HG02981 (cell line): ENCODE measurements around the gene ZNF587.
"Not testable (repeated sequence)": the region's sequence is repeated elsewhere in the genome, so short reads cannot be mapped to it uniquely, and the experiment has no call there.

Experiments used
- ATAC-seq: cut with Tn5 transposase; IDR thresholded peaks from one replicate; pipeline ENCODE4 v1.9.1; 2021; ENCODE audit warnings: mild to moderate bottlenecking, moderate library complexity; ENCODE audit not compliant: unreplicated experiment

The ZNF587 gene

DNA sequence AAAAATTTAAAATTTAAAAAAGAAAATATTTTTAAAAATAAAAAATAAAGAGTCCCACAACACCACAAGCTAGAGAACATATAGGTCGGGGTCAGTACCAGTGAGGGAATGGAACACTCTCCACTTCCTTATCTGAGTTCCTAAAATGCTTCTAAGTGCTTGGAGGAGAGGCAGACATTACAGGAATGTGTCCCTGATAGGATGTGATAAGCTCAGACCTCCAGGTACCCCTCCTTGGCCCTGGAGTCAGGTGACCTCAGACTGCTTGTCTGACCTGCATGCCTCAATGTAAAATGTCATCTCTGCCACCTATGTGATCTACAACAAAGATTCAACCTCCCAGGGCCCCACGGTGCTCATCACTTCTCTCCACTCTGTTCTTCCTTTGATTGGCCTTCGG is 36.4 kb downstream of the ZNF587 start:
- no peak for ATAC-seq

DNA sequence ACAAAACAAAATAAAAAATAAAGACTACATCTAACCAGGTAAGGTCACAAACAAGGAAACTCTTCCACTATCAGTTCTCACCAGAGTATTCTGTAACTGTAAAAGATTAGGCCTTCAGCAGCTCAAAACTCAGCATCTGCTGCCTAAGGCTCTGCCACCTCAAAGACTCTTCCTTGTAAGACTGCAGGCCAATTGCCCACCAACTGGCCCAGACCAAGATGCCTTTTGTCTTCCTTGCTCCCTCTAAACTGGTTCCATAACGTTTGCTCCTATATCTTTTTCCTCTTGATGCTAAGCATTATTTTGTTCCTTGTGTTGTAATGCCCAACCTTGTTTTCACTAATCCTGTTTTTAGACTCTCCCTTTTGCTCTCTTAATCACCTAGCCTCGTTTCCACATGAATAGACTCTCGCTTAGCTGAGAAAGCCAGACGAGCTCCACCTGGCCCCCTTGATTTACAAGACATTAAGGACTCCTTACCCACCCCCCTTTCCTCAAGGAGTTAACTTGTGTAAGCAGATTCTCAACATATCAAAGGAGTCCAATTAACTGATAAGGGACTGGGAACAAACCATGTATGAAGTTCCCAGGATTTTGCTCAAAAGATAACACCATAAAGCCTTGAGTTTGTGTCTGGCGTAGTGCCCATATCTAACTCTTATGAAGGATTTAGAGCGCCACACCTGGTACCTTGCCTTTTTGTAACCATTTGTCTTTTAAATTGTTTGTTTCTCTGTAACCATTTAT is 37.7 kb downstream of the ZNF587 start:
- ATAC-seq: no peak

DNA sequence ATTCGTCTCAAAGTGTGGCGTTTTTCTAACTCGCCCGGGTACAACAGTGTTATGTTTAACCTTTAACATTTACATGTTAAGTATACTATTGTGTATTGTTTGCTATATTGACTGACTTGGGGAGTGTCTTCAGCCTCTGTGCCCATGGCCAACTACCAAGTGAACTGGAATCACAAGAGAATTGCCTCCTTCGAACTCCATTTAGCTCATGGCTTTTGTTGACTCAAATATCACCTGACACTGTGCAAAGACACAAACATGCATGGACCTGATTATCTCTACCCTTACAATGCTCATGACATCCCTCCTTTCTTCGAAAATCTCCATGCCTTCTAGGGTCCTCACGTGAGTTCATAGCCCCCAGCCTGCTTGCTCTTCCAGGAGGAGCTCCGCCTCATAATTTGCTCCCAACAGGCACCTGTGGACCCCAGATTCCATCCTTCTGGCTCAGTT is 38.5 kb downstream of the ZNF587 start:
- ATAC-seq: no peak

DNA sequence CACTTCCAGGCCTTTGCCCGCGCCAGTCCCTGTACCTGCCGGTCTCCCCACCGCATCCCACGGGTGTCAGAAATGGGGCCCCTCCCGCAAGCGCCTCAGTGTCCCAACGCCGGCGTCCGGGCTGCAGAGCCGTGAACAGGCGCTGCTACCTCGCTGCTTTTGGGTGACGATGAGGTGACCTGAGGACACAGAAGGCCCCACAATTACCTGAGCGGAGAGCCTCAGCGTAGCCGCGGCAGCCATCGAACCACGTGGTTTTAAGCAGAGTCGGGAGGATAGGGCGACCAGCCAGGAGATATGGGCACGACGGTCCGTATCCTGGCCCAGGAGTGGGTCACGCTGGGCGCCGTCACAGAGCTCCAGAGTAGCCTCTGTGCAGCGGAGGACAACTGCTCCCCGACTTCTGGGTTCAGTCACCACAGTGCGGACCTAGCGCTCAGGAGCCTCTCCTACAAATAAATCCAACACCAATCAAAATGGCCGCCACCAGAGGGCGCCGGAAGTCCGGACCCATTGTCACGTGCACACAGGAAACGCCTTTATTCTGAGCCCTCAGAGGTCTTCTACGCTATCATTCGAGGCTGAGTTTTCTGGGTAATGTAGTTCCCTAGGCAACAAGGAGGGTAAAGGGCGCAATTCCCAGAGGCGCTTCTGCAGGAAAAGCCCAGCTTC is 39.0 kb downstream of the ZNF587 start, which contains the start of gene ZNF814:
TSS of gene ZNF814 (minus strand) at position 478 of the 672 bp plus-strand sequence. CDS start at position 243, 235 bp downstream.
- ATAC-seq: no peak

DNA sequence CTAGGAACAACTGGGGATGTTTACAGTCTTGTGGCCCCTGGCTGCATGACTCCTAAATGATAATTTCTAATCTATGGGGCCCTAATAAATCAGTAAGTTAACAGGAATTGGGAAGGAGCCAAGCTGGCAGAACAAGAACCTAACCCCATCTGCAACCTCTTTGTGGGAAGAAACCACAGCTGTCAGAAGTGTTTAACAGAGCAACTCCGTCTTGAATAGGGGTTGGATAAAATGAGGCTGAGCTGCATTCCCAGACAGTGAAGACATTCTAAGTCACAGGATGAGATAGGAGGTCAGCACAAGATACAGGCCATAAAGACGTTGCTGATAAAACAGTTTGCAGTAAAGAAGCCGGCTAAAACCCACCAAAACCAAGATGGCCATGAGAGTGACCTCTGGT is 41.0 kb downstream of the ZNF587 start:
- not testable (repeated sequence) for ATAC-seq

DNA sequence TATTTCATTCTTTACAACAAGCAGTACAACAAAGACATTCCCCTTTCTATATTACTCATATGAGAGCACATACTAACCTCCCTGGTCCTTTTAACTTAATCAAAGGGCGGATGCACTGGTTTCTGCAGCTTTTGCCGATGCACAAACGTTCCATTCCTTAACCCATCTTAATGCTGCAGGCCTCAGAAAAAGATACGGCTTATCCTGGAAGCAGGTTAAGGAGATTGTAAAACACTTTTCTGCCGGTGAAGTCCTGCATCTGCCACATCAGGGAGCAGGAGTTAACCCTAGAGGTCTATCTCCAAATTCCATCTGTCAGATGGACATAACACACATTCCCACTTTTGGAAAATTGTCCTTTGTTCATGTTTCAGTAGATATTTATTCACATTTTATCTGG is 50.7 kb downstream of the ZNF587 start:
- ATAC-seq: no peak

DNA sequence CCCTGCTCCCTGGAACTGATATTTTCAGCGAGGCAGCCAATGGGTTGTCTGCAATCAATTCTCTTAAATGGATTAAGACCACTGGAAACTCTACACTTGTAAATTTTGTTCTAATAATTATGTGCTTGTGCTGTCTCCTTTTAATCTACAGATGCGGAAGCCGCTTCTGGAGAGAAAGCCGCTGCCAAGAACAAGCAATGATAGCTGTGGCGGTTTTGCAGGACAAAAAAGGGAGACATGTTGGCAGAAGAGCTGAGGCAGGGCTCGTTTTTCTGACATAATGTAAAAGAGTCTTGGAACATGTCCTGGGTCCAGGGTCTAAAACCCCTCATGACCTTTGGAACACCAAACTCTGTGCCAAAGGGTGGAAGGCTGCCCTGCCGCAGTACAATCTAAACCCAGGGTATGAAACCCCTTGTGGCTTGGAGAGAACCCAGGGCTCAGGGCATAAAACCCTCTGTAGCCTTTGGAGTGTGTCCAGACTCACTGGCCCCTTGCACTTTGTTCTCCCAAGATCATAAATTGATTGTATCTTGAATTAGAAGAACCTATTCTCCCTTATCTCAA is 54.0 kb downstream of the ZNF587 start:
- ATAC-seq: no peak

DNA sequence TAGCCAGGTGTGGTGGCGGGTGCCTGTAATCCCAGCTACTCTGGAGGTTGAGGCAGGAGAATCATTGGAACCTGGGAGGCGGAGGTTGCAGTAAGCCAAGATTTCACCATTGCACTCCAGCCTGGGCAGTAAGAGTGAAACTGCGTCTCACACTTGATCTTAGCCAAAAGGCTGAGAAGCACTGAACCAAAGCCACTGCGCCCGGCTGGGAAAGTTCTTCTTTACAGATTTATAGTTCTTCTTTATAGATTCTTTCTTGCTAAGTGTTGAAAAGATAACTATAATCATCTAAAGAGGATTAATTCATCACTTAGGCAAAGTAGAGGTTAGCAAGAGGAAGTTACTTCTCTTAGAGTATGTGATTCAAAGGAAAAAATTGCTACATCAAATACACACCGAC is 55.6 kb downstream of the ZNF587 start:
- ATAC-seq: no peak

DNA sequence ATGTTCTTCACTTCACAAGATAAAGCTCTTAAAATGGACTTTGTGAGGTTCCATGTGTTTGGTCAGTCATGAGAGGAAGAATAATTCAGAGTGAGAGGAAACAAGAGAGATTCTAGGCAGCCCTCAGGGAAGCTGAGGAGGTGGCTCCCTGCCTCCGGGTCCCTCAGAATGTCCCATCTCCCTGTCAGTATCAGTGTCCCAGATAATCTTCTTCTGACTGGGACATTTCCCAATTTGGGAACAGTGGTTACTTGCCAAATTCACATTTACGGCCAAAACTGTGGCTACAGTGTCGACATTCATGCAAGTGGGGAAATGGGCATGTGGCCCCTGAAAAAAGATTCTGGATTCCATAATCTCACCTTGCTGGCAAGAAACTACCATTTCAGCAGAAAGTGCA is 57.7 kb downstream of the ZNF587 start:
- ATAC-seq: no peak

DNA sequence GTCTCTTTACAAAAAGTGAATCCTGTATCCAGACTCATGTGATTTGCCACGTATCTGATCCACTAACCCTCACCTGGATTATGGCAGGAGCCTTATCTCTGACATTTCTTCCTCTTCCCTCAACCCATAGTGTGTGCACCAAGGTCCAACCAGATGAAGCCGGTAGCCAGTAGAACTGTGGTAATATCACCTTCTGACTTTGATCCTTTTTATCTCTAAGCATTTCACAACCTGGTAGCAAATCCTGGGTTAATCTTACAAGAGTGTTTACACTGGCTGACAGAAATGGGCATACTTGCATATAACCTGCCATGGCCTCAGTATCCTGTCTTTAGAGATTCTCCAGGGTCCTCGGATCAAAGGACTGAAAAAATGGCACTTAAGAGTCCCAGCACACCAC is 64.9 kb downstream of the ZNF587 start:
- ATAC-seq: no peak
